ENCODE measurements around the gene TMEM45B. TPM values are rescaled to one million over a fixed set of nuclear protein-coding genes. Genes with fewer than 3 reads are reported as not detected.
"Not testable (repeated sequence)": the region's sequence is repeated elsewhere in the genome, so short reads cannot be mapped to it uniquely, and the experiment has no call there.

TMEM45B gene
- total RNA-seq, 5 donors from 2014 or later (not counting 1 experiment from before 2014, with no cell fraction given): 1.4 to 22.7 (median 14.3) TPM

DNA sequence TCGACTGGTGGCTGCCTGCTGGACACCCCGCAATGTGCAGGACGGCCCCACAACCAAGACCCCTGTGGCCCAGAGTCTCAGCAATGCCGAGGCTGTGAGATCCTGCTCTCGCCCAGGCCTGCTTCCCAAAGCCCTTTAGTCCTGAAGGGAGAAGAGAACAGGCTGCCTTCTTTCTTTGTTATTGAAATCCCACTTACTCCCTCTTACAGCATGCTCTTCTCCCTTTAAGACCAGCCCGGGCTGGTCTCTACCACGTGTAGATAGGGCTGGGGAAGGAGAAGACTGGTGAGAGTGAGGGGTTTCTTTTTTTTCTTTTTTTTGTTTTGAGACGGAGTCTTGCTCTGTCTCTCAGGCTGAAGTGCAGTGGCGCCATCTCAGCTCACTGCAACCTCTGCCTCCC, 21.3 kb downstream of the TMEM45B start:
- peaks cover 9% of the 10 kb centered on the region for H3K36me3 Mint-ChIP-seq
- peaks cover 0 to 8% of the 10 kb centered on the region in 2 experiments for H3K4me1 ChIP-seq (ENCODE audit: control insufficient read depth in 1 of 2, extremely low read depth in 1 of 2, insufficient read depth in 2 of 2, low read length in 2 of 2)
- H3K27ac ChIP-seq (ENCODE audit: low read length): no peak overlapping the region
- H3K27ac Mint-ChIP-seq: no peak overlapping the region
- H3K36me3 ChIP-seq (ENCODE audit: control insufficient read depth in 2 of 2, extremely low read depth in 1 of 2, insufficient read depth in 1 of 2, low read length in 1 of 2): no peaks in the 10 kb centered on the region
- no peak overlapping the region for H3K4me3 Mint-ChIP-seq
- no peak overlapping the region for H3K4me3 ChIP-seq (ENCODE audit: control insufficient read depth in 1 of 2, extremely low read depth in 1 of 2, low read length in 1 of 2)
- POLR2A ChIA-PET: no interaction called here
- H3K27me3 ChIP-seq (replicated peaks in 1 of 2; ENCODE audit: control insufficient read depth in 2 of 2, extremely low read depth in 1 of 2, insufficient read depth in 2 of 2, low read length in 1 of 2): no peaks in the 10 kb centered on the region
- WGBS (ENCODE audit: insufficient coverage): 98% methylated on average over 6 of the region's 9 CpGs
- ATAC-seq (replicated peaks in 1 of 4) (no peak), DNase-seq (no peak)
- no peaks in the 10 kb centered on the region for H3K27me3 Mint-ChIP-seq
- H3K9me3 Mint-ChIP-seq: peaks cover 0 to 3% (median 1%) of the 10 kb centered on the region in 3 donors
- no peaks in the 10 kb centered on the region for H3K9me3 ChIP-seq
- H3K4me1 Mint-ChIP-seq: peaks cover 31 to 46% (median 35%) of the 10 kb centered on the region in 3 donors
- CTCF ChIA-PET: interaction anchor here (0.6 to 0.7 kb wide), 2 partner anchors 89 to 141 kb away, joined by 4 to 5 read pairs; no protein-coding TSS in a partner anchor

DNA sequence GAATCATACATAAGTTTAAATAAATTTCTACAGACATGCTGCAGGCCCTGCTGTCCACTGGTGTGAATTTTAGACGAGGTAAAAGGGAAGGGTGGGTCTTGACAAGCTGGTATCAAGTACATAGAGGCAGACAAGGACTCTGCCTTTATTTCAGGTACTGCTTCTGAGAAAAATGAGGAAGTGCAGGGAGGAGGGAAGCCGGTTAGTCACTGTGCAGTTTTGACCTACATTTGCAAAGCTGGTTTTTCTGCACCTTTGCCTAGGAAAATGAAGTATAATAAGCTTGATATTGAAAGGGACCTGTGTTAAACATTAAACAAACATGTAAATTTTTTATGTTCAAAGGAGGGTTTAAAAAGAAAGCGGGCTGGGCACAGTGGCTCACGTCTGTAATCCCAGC, 24.6 kb downstream of the TMEM45B start:
- peaks cover 46 to 62% (median 49%) of the 10 kb centered on the region in 3 donors for H3K4me1 Mint-ChIP-seq
- Histone ChIP-seq H3K9me3 (no peaks in the 10 kb centered on the region), H3K27ac (ENCODE audit: low read length) (no peak overlapping the region), H3K4me3 (ENCODE audit: control insufficient read depth in 1 of 2, extremely low read depth in 1 of 2, low read length in 1 of 2) (no peak overlapping the region), H3K27me3 (replicated peaks in 1 of 2; ENCODE audit: control insufficient read depth in 2 of 2, extremely low read depth in 1 of 2, insufficient read depth in 2 of 2, low read length in 1 of 2) (no peaks in the 10 kb centered on the region), H3K36me3 (ENCODE audit: control insufficient read depth in 2 of 2, extremely low read depth in 1 of 2, insufficient read depth in 1 of 2, low read length in 1 of 2) (no peaks in the 10 kb centered on the region), H3K4me1 (ENCODE audit: control insufficient read depth in 1 of 2, extremely low read depth in 1 of 2, insufficient read depth in 2 of 2, low read length in 2 of 2) (peaks cover 5 to 8% of the 10 kb centered on the region in 2 experiments)
- peaks cover 17% of the 10 kb centered on the region for H3K36me3 Mint-ChIP-seq
- no peaks in the 10 kb centered on the region for H3K27me3 Mint-ChIP-seq
- H3K4me3 Mint-ChIP-seq: peak overlapping the region in 1 of 3 donors; percentile 44
- ChIA-PET CTCF (no interaction called here), POLR2A (interaction anchor here (0.6 to 0.7 kb wide), 2 partner anchors 10 to 57 kb away, joined by 3 read pairs; no protein-coding TSS in a partner anchor)
- H3K9me3 Mint-ChIP-seq: peaks cover 0 to 10% (median 8%) of the 10 kb centered on the region in 3 donors
- no peak for DNase-seq
- WGBS (ENCODE audit: insufficient coverage): 0% methylated on average over 1 of the region's 4 CpGs
- ATAC-seq (replicated peaks in 1 of 4): peak in 1 of 4 experiments; percentile 54
- H3K27ac Mint-ChIP-seq: peak overlapping the region; percentile 69 to 72

DNA sequence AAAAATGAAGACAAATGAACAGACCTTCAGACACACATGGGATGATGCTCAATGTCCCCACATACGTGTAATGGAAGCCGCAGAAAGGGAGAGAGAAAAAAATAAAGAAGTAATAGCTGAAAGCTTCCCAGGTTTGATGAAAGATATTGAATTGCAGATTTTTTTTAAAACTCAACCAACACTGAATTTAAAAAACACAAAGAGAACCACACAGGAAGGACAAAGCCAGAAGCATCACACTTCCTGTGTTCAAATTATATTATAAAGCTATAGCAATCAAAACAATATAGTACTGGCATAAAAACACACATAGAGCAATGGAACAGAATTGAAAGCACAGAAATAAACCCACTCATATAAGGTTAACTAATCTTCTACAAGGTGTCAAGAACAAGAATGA, 26.5 kb downstream of the TMEM45B start:
- Mint-ChIP-seq H3K27ac (peak overlapping the region; percentile 74 to 84), H3K4me1 (peaks cover 53 to 68% (median 66%) of the 10 kb centered on the region in 3 donors), H3K27me3 (no peaks in the 10 kb centered on the region), H3K9me3 (peaks cover 0 to 10% (median 8%) of the 10 kb centered on the region in 3 donors), H3K36me3 (peaks cover 17% of the 10 kb centered on the region), H3K4me3 (peak overlapping the region in 2 of 3 donors; percentile 8 to 28)
- ATAC-seq (replicated peaks in 1 of 4): peak in 2 of 4 experiments; percentile 47 to 74
- no peaks in the 10 kb centered on the region for H3K36me3 ChIP-seq (ENCODE audit: control insufficient read depth in 2 of 2, extremely low read depth in 1 of 2, insufficient read depth in 1 of 2, low read length in 1 of 2)
- H3K27me3 ChIP-seq (replicated peaks in 1 of 2; ENCODE audit: control insufficient read depth in 2 of 2, extremely low read depth in 1 of 2, insufficient read depth in 2 of 2, low read length in 1 of 2): no peaks in the 10 kb centered on the region
- no CpG with 5 or more reads among the region's 2 CpGs for WGBS (ENCODE audit: insufficient coverage)
- H3K9me3 ChIP-seq: no peaks in the 10 kb centered on the region
- ChIA-PET POLR2A (no interaction called here), CTCF (interaction anchor here in 1 of 2 donors (0.6 kb wide), 1 partner anchor 56 kb away, joined by 3 read pairs; no protein-coding TSS in a partner anchor)
- no peak overlapping the region for H3K27ac ChIP-seq (ENCODE audit: low read length)
- H3K4me1 ChIP-seq (ENCODE audit: control insufficient read depth in 1 of 2, extremely low read depth in 1 of 2, insufficient read depth in 2 of 2, low read length in 2 of 2): peaks cover 5 to 8% of the 10 kb centered on the region in 2 experiments
- no peak overlapping the region for H3K4me3 ChIP-seq (ENCODE audit: control insufficient read depth in 1 of 2, extremely low read depth in 1 of 2, low read length in 1 of 2)
- no peak for DNase-seq

DNA sequence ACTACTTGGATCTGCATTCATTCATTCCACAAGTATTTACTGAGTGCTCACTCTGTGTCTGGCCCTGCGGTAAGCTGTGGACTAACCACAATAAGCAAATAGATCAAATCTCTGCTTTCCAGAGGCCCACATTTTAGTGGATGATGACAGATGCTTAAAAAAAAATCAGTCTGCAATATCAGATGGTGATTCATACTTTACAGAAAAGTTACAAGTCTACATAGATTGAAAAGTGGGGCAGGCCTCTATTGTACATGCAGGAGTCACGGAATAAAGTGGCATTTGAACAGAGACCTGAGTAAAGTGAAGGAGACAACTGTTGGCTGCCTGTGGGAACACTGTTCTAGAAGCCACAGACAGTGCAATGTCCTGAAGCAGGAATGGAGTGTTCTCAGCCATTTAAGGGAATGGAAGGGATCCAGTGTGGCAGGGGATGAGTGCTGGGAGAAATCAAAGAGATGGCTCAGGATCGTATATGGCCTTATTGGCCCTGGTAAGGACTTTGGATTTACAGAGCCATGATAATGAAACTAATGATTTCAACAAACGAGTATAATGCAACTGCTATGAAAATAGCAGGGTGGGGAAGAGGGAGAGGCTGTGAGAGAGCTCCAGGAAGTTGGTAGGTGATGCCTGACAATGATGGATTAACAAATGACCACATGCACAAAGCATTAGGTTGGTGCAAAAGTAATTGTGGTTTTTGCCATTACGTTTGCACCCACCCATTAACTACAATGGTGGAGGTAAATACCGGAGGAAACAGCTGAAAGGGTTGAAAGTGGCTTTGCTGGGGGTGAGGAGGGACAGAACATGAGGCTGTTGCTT, 31.1 kb downstream of the TMEM45B start:
- Histone ChIP-seq H3K36me3 (ENCODE audit: control insufficient read depth in 2 of 2, extremely low read depth in 1 of 2, insufficient read depth in 1 of 2, low read length in 1 of 2) (no peaks in the 10 kb centered on the region), H3K4me3 (ENCODE audit: control insufficient read depth in 1 of 2, extremely low read depth in 1 of 2, low read length in 1 of 2) (no peak overlapping the region), H3K27ac (ENCODE audit: low read length) (no peak overlapping the region), H3K9me3 (no peaks in the 10 kb centered on the region), H3K27me3 (replicated peaks in 1 of 2; ENCODE audit: control insufficient read depth in 2 of 2, extremely low read depth in 1 of 2, insufficient read depth in 2 of 2, low read length in 1 of 2) (no peaks in the 10 kb centered on the region), H3K4me1 (ENCODE audit: control insufficient read depth in 1 of 2, extremely low read depth in 1 of 2, insufficient read depth in 2 of 2, low read length in 2 of 2) (peaks cover 0 to 5% of the 10 kb centered on the region in 2 experiments)
- Mint-ChIP-seq H3K9me3 (peaks cover 0 to 10% (median 8%) of the 10 kb centered on the region in 3 donors), H3K4me3 (peak overlapping the region in 2 of 3 donors; percentile 22 to 57), H3K27ac (peak overlapping the region; percentile 74 to 95), H3K4me1 (peaks cover 34 to 51% (median 41%) of the 10 kb centered on the region in 3 donors), H3K27me3 (no peaks in the 10 kb centered on the region), H3K36me3 (peaks cover 12% of the 10 kb centered on the region)
- whole genome bisulfite sequencing (ENCODE audit: insufficient coverage): 77% methylated on average over 3 of the region's 6 CpGs
- ChIA-PET POLR2A (interaction anchor here in 1 of 2 donors (0.6 kb wide), 2 partner anchors 33 to 67 kb away, joined by 3 to 5 read pairs; no protein-coding TSS in a partner anchor), CTCF (interaction anchor here in 1 of 2 donors (0.9 kb wide), 1 partner anchor 46 kb away, joined by 3 read pairs; no protein-coding TSS in a partner anchor)
- ATAC-seq (replicated peaks in 1 of 4): peak; percentile 63 to 83 (median 80)
- DNase-seq: peak in 2 of 35 experiments; percentile 13 to 37

DNA sequence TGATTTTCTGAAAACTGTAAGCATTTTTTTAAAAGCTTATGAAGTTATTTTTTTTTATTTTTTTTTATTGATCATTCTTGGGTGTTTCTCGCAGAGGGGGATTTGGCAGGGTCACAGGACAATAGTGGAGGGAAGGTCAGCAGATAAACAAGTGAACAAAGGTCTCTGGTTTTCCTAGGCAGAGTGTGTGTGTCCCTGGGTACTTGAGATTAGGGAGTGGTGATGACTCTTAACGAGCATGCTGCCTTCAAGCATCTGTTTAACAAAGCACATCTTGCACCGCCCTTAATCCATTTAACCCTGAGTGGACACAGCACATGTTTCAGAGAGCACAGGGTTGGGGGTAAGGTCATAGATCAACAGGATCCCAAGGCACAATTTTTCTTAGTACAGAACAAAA, 31.7 kb downstream of the TMEM45B start:
- no CpG with 5 or more reads among the region's 3 CpGs for WGBS (ENCODE audit: insufficient coverage)
- ATAC-seq (replicated peaks in 1 of 4); H3K9me3 Mint-ChIP-seq; H3K4me3 Mint-ChIP-seq; H3K27ac ChIP-seq (ENCODE audit: low read length); DNase-seq; H3K4me1 ChIP-seq (ENCODE audit: control insufficient read depth in 1 of 2, extremely low read depth in 1 of 2, insufficient read depth in 2 of 2, low read length in 2 of 2); H3K36me3 ChIP-seq (ENCODE audit: control insufficient read depth in 2 of 2, extremely low read depth in 1 of 2, insufficient read depth in 1 of 2, low read length in 1 of 2); H3K27ac Mint-ChIP-seq; H3K27me3 ChIP-seq (replicated peaks in 1 of 2; ENCODE audit: control insufficient read depth in 2 of 2, extremely low read depth in 1 of 2, insufficient read depth in 2 of 2, low read length in 1 of 2); H3K36me3 Mint-ChIP-seq; H3K4me3 ChIP-seq (ENCODE audit: control insufficient read depth in 1 of 2, extremely low read depth in 1 of 2, low read length in 1 of 2); H3K9me3 ChIP-seq; H3K27me3 Mint-ChIP-seq: not testable (repeated sequence)
- ChIA-PET POLR2A (interaction anchor here in 1 of 2 donors (0.6 kb wide), 1 partner anchor 33 kb away, joined by 5 read pairs; no protein-coding TSS in a partner anchor), CTCF (interaction anchor here in 1 of 2 donors (0.9 kb wide), 1 partner anchor 47 kb away, joined by 3 read pairs; no protein-coding TSS in a partner anchor)
- peaks cover 30 to 51% (median 38%) of the 10 kb centered on the region in 3 donors for H3K4me1 Mint-ChIP-seq

DNA sequence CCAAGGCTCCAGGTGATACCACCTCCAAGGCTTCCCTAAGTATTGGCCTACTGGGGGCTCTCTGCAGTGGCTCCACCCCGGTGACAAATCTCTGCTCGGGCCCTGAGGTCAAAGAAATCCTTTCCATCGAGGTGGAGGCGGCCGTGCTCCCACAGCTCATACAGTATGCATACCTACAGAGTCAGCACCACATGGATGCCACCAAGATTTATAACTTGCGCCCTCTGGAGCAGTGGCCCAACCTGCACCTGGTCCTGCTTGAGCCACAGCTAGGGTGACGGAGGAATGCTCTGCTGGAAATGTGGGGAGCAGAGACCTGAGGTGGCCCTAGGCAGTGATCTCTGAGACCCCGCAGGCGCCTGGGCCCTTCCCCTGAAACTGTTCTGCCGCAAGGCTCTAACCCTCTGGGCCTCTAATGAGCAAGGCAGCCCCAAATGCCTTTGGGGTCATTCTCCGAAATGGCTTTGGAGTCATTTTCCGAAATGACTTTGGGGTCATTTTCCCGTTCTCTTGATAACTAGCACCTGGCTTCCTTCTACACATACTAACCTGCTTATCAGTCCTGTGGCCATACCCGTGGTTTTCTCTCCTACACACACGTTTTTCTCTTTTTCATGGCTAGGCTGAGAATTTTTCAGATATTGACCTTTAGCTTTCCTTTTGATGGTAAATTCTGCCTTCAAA, 33.9 kb downstream of the TMEM45B start:
- H3K4me1 Mint-ChIP-seq: peaks cover 44 to 57% (median 52%) of the 10 kb centered on the region in 3 donors
- H3K9me3 ChIP-seq: no peaks in the 10 kb centered on the region
- peaks cover 11 to 18% of the 10 kb centered on the region in 2 experiments for H3K4me1 ChIP-seq (ENCODE audit: control insufficient read depth in 1 of 2, extremely low read depth in 1 of 2, insufficient read depth in 2 of 2, low read length in 2 of 2)
- ChIA-PET CTCF (interaction anchor here in 1 of 2 donors (0.7 kb wide), 1 partner anchor 24 kb away, joined by 3 read pairs; no protein-coding TSS in a partner anchor), POLR2A (interaction anchor here in 1 of 2 donors (0.6 kb wide), 1 partner anchor 9 kb away, joined by 3 read pairs; no protein-coding TSS in a partner anchor)
- H3K27ac Mint-ChIP-seq: peak overlapping the region in 1 of 2 donors; percentile 52
- no peaks in the 10 kb centered on the region for H3K27me3 Mint-ChIP-seq
- no peaks in the 10 kb centered on the region for H3K9me3 Mint-ChIP-seq
- H3K27ac ChIP-seq (ENCODE audit: low read length): no peak overlapping the region
- H3K36me3 ChIP-seq (ENCODE audit: control insufficient read depth in 2 of 2, extremely low read depth in 1 of 2, insufficient read depth in 1 of 2, low read length in 1 of 2): no peaks in the 10 kb centered on the region
- H3K36me3 Mint-ChIP-seq: peaks cover 14% of the 10 kb centered on the region
- H3K4me3 Mint-ChIP-seq: no peak overlapping the region
- DNase-seq (no peak), ATAC-seq (replicated peaks in 1 of 4) (no peak)
- H3K4me3 ChIP-seq (ENCODE audit: control insufficient read depth in 1 of 2, extremely low read depth in 1 of 2, low read length in 1 of 2): no peak overlapping the region
- 98% methylated on average over 10 of the region's 15 CpGs for WGBS (ENCODE audit: insufficient coverage)
- no peaks in the 10 kb centered on the region for H3K27me3 ChIP-seq (replicated peaks in 1 of 2; ENCODE audit: control insufficient read depth in 2 of 2, extremely low read depth in 1 of 2, insufficient read depth in 2 of 2, low read length in 1 of 2)

Measured in T-cell (primary cell).